ENCODE measurements around the gene SERPINB7.

Gene SERPINB7

DNA sequence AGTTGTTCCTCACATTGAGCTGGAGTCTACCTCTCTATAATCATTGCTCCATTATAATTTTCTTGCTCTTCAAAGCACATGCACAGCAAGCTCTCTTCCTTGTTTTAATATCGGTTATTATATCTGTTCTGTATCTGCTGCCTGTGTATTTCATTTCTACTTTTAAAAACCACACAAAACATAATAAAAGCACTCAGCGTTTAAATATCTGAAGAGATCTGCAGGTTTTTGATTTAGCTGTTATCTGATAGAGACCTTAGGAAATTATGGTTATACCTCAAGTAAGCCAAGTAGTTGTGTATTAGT lies 49.0 kb downstream of the SERPINB7 start:
- Histone ChIP-seq H3K9ac (ENCODE audit: low read length) (no peak overlapping the region), H3K4me3 (ENCODE audit: low read depth, low read length) (no peak overlapping the region), H3K9me3 (ENCODE audit: control insufficient read depth, insufficient read depth, low read depth, low read length) (no peaks in the 10 kb centered on the region), H3K4me1 (ENCODE audit: control insufficient read depth, insufficient read depth, low read length) (no peaks in the 10 kb centered on the region), H3K27ac (ENCODE audit: low read depth, low read length) (no peak overlapping the region), H3K36me3 (ENCODE audit: control insufficient read depth, insufficient read depth, low read length) (no peaks in the 10 kb centered on the region), H3K27me3 (ENCODE audit: control insufficient read depth, insufficient read depth, low read length) (no peaks in the 10 kb centered on the region)

DNA sequence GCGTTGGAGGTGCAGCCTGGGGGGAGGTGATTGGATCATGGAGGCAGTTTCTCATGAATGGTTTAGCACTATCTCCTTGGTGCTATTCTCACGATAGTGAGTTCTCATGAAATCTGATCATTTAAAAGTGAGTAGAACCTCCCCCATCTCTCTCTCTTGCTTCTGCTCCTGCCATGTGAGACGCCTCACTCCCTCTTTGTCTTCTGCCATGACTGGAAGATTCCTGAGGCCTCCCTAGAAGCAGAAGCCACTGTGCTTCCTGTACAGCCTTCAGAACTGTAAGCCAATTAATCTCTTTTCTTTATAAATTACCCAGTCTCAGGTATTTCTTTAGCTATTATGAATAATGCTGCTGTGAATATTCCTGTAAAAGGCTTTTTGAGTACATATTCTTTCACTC lies 52.9 kb downstream of the SERPINB7 start:
- Histone ChIP-seq H3K36me3 (ENCODE audit: control insufficient read depth, insufficient read depth, low read length) (no peaks in the 10 kb centered on the region), H3K27me3 (ENCODE audit: control insufficient read depth, insufficient read depth, low read length) (no peaks in the 10 kb centered on the region), H3K4me3 (ENCODE audit: low read depth, low read length) (no peak overlapping the region), H3K9ac (ENCODE audit: low read length) (no peak overlapping the region), H3K27ac (ENCODE audit: low read depth, low read length) (no peak overlapping the region), H3K9me3 (ENCODE audit: control insufficient read depth, insufficient read depth, low read depth, low read length) (no peaks in the 10 kb centered on the region), H3K4me1 (ENCODE audit: control insufficient read depth, insufficient read depth, low read length) (no peaks in the 10 kb centered on the region)

DNA sequence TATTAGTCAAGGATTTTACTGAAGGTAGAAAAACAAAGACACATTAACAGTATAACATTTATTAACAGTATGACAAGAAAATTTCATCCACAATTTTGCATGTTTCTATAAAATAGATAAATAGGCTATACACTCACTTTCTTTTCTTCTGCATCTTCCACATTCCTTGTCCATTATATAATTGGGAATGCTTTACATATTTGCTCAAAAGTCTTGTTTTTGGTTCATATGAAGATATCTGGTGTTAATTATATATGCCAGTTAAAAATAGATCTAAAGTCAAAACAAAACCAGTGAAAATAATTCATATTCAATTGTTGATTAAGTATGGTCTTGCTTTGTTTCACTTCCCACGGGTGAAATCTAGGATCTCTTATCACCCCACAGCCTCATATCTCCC lies 53.4 kb downstream of the SERPINB7 start:
- Histone ChIP-seq H3K4me1 (ENCODE audit: control insufficient read depth, insufficient read depth, low read length) (no peaks in the 10 kb centered on the region), H3K9me3 (ENCODE audit: control insufficient read depth, insufficient read depth, low read depth, low read length) (no peaks in the 10 kb centered on the region), H3K27me3 (ENCODE audit: control insufficient read depth, insufficient read depth, low read length) (no peaks in the 10 kb centered on the region), H3K9ac (ENCODE audit: low read length) (no peak overlapping the region), H3K27ac (ENCODE audit: low read depth, low read length) (no peak overlapping the region), H3K4me3 (ENCODE audit: low read depth, low read length) (no peak overlapping the region), H3K36me3 (ENCODE audit: control insufficient read depth, insufficient read depth, low read length) (no peaks in the 10 kb centered on the region)

DNA sequence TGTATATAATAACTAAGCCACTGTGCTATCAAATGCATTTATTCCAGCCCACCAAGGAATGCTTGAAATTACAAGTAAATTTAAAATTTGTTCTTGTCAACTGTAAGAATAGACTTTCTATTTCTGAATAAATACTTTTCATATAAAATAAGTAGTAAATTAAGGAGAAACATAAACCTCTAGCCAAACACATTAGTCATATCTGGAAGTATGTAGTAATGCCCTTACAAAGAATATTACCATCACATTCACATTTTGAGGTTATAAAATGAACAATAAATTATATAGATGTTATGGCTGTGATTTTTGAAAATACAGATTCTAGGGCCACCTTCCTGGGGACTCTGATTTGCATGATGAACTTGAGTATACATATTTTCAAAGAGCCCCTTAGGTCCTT lies 54.7 kb downstream of the SERPINB7 start:
- Histone ChIP-seq H3K9me3 (ENCODE audit: control insufficient read depth, insufficient read depth, low read depth, low read length) (no peaks in the 10 kb centered on the region), H3K9ac (ENCODE audit: low read length) (no peak overlapping the region), H3K27ac (ENCODE audit: low read depth, low read length) (no peak overlapping the region), H3K4me3 (ENCODE audit: low read depth, low read length) (no peak overlapping the region), H3K4me1 (ENCODE audit: control insufficient read depth, insufficient read depth, low read length) (no peaks in the 10 kb centered on the region), H3K36me3 (ENCODE audit: control insufficient read depth, insufficient read depth, low read length) (no peaks in the 10 kb centered on the region), H3K27me3 (ENCODE audit: control insufficient read depth, insufficient read depth, low read length) (no peaks in the 10 kb centered on the region)

DNA sequence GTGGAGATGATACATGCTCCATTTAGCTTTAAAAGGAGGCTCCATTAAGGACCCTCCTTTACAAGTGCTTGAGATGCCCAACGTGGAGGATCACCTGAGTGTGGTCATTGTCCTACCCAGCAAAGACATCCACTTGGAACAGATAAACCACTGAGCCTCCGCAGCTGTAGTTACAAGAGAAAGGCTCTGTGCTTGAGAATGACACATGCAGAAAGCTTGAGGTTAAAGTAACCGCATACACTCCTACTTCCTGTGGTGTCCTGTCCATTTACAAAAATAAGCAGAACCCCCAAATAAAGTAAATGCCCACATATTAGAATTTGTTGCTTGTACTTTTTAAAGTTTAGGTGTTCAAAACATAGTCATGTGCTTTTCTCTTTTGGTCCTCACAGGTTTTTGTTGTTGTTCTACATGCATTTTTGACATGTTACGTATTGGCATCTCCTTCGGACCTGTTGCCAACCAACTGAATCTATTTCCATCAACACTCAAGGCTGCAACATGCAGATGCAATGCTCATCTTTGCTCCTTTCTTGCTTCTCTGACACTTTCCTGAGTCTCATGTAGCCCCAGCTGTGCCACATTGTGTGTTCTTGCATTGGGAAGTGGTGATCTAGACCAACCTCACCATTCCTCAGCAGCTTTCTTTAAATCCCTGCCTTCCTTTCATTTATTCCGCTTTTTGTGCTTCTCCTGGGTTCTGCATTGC lies 56.0 kb downstream of the SERPINB7 start:
- Histone ChIP-seq H3K4me1 (ENCODE audit: control insufficient read depth, insufficient read depth, low read length) (no peaks in the 10 kb centered on the region), H3K9ac (ENCODE audit: low read length) (no peak overlapping the region), H3K36me3 (ENCODE audit: control insufficient read depth, insufficient read depth, low read length) (no peaks in the 10 kb centered on the region), H3K27ac (ENCODE audit: low read depth, low read length) (no peak overlapping the region), H3K27me3 (ENCODE audit: control insufficient read depth, insufficient read depth, low read length) (no peaks in the 10 kb centered on the region), H3K4me3 (ENCODE audit: low read depth, low read length) (no peak overlapping the region), H3K9me3 (ENCODE audit: control insufficient read depth, insufficient read depth, low read depth, low read length) (no peaks in the 10 kb centered on the region)

DNA sequence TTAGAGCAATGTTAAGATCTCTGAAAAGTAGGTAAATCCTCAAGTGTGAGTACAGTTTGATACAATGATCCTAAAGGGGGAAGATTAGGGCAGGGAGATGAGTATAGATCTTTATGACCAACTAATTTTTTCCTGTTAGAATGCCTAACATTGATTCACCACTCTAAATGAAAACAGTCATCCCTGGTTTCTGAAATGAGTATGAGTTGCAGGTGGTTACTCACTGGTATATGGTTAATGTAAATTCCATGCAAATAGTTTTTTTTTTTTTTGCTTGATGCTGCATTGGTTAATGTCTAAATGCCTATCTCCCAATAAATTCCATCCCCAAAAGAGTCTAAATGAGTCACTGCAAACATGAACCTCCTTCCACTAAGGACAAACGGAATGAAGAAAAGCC lies 57.3 kb downstream of the SERPINB7 start:
- no peaks in the 10 kb centered on the region for H3K4me1 ChIP-seq (ENCODE audit: control insufficient read depth, insufficient read depth, low read length)
- H3K9me3 ChIP-seq (ENCODE audit: control insufficient read depth, insufficient read depth, low read depth, low read length): no peaks in the 10 kb centered on the region
- H3K36me3 ChIP-seq (ENCODE audit: control insufficient read depth, insufficient read depth, low read length): no peaks in the 10 kb centered on the region
- no peak overlapping the region for H3K9ac ChIP-seq (ENCODE audit: low read length)
- H3K4me3 ChIP-seq (ENCODE audit: low read depth, low read length): no peak overlapping the region
- no peak overlapping the region for H3K27ac ChIP-seq (ENCODE audit: low read depth, low read length)
- no peaks in the 10 kb centered on the region for H3K27me3 ChIP-seq (ENCODE audit: control insufficient read depth, insufficient read depth, low read length)

DNA sequence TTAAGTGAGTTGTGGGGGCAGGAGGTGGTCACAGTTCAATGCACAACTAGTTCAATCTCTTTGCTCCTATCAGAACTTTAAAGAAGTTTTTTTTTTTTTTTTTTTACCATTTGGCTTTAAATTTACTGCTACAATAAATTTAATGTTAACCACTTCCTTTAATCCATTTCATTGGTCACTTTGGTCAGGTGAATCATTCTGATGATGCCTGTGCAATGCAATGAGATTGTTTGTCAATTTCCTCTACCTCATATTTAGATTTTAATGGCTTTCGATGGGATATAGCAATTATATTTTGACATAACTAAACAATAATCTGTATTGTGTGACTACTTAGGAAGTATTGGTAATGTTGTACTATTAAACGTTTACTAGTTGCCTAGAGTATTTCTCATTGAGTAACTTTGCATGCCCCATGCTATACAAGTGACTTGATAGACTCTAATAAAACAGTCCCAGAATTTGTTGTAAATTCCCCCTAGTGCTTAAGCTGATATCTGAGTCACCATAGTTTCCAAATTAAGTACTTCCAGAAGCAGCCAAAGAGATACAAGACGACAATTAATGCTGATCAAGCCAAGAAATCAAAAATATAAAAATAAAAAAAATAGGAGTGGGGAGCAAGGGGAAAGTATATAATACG lies 59.4 kb downstream of the SERPINB7 start:
- Histone ChIP-seq H3K27ac (ENCODE audit: low read depth, low read length) (no peak overlapping the region), H3K9me3 (ENCODE audit: control insufficient read depth, insufficient read depth, low read depth, low read length) (no peaks in the 10 kb centered on the region), H3K4me1 (ENCODE audit: control insufficient read depth, insufficient read depth, low read length) (no peaks in the 10 kb centered on the region), H3K27me3 (ENCODE audit: control insufficient read depth, insufficient read depth, low read length) (no peaks in the 10 kb centered on the region), H3K36me3 (ENCODE audit: control insufficient read depth, insufficient read depth, low read length) (no peaks in the 10 kb centered on the region), H3K9ac (ENCODE audit: low read length) (no peak overlapping the region), H3K4me3 (ENCODE audit: low read depth, low read length) (no peak overlapping the region)

DNA sequence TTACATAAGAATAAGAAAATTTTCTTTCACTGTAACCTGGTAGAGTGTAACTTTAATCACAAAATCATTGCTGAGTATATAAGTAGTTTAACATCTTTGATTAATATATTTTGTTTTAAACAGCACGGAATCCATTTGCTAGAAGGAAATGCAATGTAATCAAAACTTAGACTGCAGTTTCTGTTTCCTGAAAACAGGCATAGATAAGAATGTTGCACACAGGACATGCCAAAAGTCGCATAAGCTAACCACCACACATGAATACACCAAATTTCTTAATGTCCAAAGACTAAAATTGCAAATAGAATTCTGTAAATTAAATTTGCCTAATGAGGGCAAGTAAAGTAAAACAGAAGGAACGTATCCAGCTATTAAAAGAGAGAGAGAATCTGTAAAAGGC lies 61.2 kb downstream of the SERPINB7 start:
- Histone ChIP-seq H3K27ac (ENCODE audit: low read depth, low read length) (no peak overlapping the region), H3K36me3 (ENCODE audit: control insufficient read depth, insufficient read depth, low read length) (no peaks in the 10 kb centered on the region), H3K9me3 (ENCODE audit: control insufficient read depth, insufficient read depth, low read depth, low read length) (no peaks in the 10 kb centered on the region), H3K27me3 (ENCODE audit: control insufficient read depth, insufficient read depth, low read length) (no peaks in the 10 kb centered on the region), H3K4me1 (ENCODE audit: control insufficient read depth, insufficient read depth, low read length) (no peaks in the 10 kb centered on the region), H3K4me3 (ENCODE audit: low read depth, low read length) (no peak overlapping the region), H3K9ac (ENCODE audit: low read length) (no peak overlapping the region)

DNA sequence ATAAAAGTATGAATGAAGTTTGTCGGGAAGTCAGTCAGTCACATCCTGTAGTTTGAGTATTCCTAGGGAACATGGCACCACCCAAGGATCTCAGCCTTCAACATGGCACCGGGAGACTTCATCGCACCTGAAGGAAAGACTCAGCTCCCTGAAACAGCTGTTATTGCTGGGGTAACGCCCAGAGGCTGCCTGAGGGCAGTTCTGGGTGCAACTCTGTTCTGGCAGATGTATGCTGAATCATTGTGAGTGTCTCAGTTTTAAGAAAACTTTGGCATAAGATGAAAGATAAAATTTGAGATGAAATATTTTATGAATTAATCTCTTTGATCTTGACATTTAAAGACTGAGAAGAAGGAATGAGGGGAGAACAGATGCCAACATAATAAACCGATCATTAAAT lies 62.4 kb downstream of the SERPINB7 start:
- no peaks in the 10 kb centered on the region for H3K4me1 ChIP-seq (ENCODE audit: control insufficient read depth, insufficient read depth, low read length)
- H3K27me3 ChIP-seq (ENCODE audit: control insufficient read depth, insufficient read depth, low read length): no peaks in the 10 kb centered on the region
- H3K4me3 ChIP-seq (ENCODE audit: low read depth, low read length): no peak overlapping the region
- H3K27ac ChIP-seq (ENCODE audit: low read depth, low read length): no peak overlapping the region
- no peaks in the 10 kb centered on the region for H3K9me3 ChIP-seq (ENCODE audit: control insufficient read depth, insufficient read depth, low read depth, low read length)
- H3K36me3 ChIP-seq (ENCODE audit: control insufficient read depth, insufficient read depth, low read length): no peaks in the 10 kb centered on the region
- H3K9ac ChIP-seq (ENCODE audit: low read length): no peak overlapping the region

DNA sequence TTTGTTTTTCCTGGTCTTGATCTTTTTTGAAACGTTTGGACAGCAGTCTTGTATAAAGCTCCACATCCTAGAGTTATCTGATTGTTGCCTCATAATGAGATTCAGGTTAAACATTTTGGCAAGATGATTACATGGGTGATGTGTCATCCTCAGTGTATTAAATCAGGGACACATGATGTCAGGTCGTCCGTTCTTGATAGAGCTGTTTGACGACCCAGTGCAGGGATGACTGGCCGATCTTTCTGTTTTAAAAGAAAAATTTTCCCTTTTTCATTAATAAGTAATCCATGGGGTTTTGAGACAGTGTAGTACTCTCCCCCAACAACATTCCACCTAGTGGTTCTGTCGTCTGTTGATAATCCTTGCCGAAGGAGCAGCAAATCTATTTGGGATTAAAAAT lies 67.8 kb downstream of the SERPINB7 start:
- Histone ChIP-seq H3K4me1 (ENCODE audit: control insufficient read depth, insufficient read depth, low read length) (no peaks in the 10 kb centered on the region), H3K27ac (ENCODE audit: low read depth, low read length) (no peak overlapping the region), H3K9ac (ENCODE audit: low read length) (no peak overlapping the region)

DNA sequence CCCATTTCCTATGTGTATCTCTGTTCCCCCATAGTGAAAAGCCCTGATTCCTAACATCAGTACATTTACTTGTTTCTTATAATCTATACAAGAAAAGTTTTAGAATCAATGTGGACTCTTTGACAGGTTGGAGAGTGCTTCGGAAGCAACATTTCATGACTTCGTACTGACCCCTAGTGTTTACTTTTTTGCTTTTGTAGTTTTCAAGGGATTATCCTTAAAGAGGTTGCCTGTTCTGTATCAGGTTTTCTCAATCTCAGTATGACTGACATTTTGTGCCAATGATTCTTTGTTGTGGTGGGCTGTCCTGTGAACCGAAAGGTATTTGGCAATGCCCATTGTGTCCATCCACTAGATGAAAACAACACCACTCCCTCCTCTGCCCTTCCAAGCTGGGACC lies 69.0 kb downstream of the SERPINB7 start:
- H3K9me3 ChIP-seq (ENCODE audit: control insufficient read depth, insufficient read depth, low read depth, low read length): no peaks in the 10 kb centered on the region
- no peak overlapping the region for H3K4me3 ChIP-seq (ENCODE audit: low read depth, low read length)
- no peaks in the 10 kb centered on the region for H3K36me3 ChIP-seq (ENCODE audit: control insufficient read depth, insufficient read depth, low read length)
- no peaks in the 10 kb centered on the region for H3K4me1 ChIP-seq (ENCODE audit: control insufficient read depth, insufficient read depth, low read length)
- no peak overlapping the region for H3K9ac ChIP-seq (ENCODE audit: low read length)
- no peak overlapping the region for H3K27ac ChIP-seq (ENCODE audit: low read depth, low read length)
- no peaks in the 10 kb centered on the region for H3K27me3 ChIP-seq (ENCODE audit: control insufficient read depth, insufficient read depth, low read length)

More for the DNA sequence above, 67.8 kb downstream of the SERPINB7 start:
- H3K9me3 ChIP-seq (ENCODE audit: control insufficient read depth, insufficient read depth, low read depth, low read length): no peaks in the 10 kb centered on the region
- no peak overlapping the region for H3K4me3 ChIP-seq (ENCODE audit: low read depth, low read length)
- H3K36me3 ChIP-seq (ENCODE audit: control insufficient read depth, insufficient read depth, low read length): no peaks in the 10 kb centered on the region
- no peaks in the 10 kb centered on the region for H3K27me3 ChIP-seq (ENCODE audit: control insufficient read depth, insufficient read depth, low read length)
